Kidney epithelial cell (primary cell): ENCODE data around the gene SASS6. TPM values are rescaled to one million over a fixed set of nuclear protein-coding genes. Genes with fewer than 3 reads are reported as not detected.

Source experiments
- DNase-seq: peaks from one replicate; pipeline ENCODE4 v3.0.0-alpha.2; 2010; ENCODE audit warnings: low read depth
- H3K27me3 ChIP-seq: 2 replicates; pipeline ENCODE4 v1.6.0; 2011; ENCODE audit warnings: low read length; ENCODE audit not compliant: control insufficient read depth, insufficient read depth
- H3K36me3 ChIP-seq: 2 replicates; pipeline ENCODE4 v1.5.1; 2011; ENCODE audit warnings: low read length; ENCODE audit not compliant: control insufficient read depth, insufficient read depth
- H3K4me3 ChIP-seq: 2 replicates; pipeline ENCODE4 v1.5.1; 2011; ENCODE audit warnings: low read depth, mild to moderate bottlenecking, control low read depth, low read length
- CTCF ChIP-seq: IDR thresholded peaks from 2 replicates; pipeline ENCODE4 v1.5.1; 2011; ENCODE audit warnings: mild to moderate bottlenecking, moderate library complexity, low read length, control low read depth, inconsistent platforms; ENCODE audit not compliant: insufficient read depth, poor library complexity, severe bottlenecking
- total RNA-seq: library from RNA; depleted of rRNA; stranded (reverse); fragments of >200 nt; gene quantifications from 2 replicates; pipeline ENCODE4 v1.2.3, GENCODE V29; 2015

SASS6 gene
- total RNA-seq, 1 donor from 2014 or later = 5.3 TPM

GRCh38 chr1:100145116-100145515, 12.4 kb upstream of the SASS6 start:
- no peak for TF ChIP-seq CTCF

DNA sequence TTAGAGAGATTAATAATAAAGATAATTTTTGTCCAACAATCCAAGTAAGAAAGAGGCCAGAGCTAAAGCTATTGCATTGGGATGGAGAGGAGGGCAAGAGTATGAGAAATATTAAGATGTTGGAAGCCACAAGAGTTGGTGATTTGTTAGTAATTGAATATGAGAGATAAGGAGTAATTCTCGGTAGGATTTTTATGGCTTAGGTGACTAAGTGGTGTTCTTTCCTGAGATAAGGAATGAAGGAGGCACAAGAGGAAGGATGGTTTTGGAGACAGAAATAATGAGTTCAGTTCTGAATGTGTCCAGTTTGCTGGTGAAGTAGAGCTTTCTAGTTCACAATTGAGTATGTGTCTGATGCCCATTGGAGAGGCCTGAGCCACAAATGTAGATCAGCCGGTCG, 9.6 kb upstream of the SASS6 start:
- H3K36me3 ChIP-seq = peaks cover 1% of the 10 kb centered on the region

More at GRCh38 chr1:100145116-100145515, 12.4 kb upstream of the SASS6 start:
- H3K27me3 ChIP-seq = no peaks in the 10 kb centered on the region
- DNase-seq = no peak
- no peaks in the 10 kb centered on the region for H3K36me3 ChIP-seq
- no peak overlapping the region for H3K4me3 ChIP-seq

DNA sequence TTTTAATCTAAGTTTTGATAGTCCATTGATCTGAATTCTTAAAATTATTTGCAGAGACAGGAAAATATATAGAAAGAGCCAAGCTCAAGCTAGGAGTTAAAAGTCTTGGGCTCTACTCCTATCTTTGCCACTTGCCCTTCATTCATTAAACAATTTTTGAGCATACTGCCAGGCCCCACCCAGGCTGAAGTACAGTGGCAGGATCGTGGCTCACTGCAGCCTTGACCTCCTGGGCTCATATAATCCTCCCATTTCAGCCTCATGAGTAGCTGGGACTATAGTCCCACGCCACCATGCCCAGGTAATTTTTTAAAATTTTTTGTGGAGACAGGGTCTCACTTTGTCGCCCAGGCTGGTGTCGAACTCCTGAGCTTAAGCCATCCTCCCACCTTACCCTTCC, 8.5 kb upstream of the SASS6 start:
- no peak for TF ChIP-seq CTCF
- Histone ChIP-seq H3K27me3 (no peaks in the 10 kb centered on the region), H3K4me3 (no peak overlapping the region), H3K36me3 (peaks cover 1% of the 10 kb centered on the region)
- DNase-seq = no peak

More for the DNA sequence above, 9.6 kb upstream of the SASS6 start:
- Histone ChIP-seq H3K4me3 (no peak overlapping the region), H3K27me3 (no peaks in the 10 kb centered on the region)
- DNase-seq = no peak
- TF ChIP-seq CTCF = no peak

GRCh38 chr1:100137602-100138001, 4.9 kb upstream of the SASS6 start:
- DNase-seq = no peak
- Histone ChIP-seq H3K36me3 (peaks cover 1% of the 10 kb centered on the region), H3K27me3 (no peaks in the 10 kb centered on the region), H3K4me3 (no peak overlapping the region)
- no peak for TF ChIP-seq CTCF

GRCh38 chr1:100134872-100135271, 2.1 kb upstream of the SASS6 start:
- TF ChIP-seq CTCF = no peak
- Histone ChIP-seq H3K4me3 (no peak overlapping the region), H3K27me3 (no peaks in the 10 kb centered on the region), H3K36me3 (peaks cover 1% of the 10 kb centered on the region)
- no peak for DNase-seq

DNA sequence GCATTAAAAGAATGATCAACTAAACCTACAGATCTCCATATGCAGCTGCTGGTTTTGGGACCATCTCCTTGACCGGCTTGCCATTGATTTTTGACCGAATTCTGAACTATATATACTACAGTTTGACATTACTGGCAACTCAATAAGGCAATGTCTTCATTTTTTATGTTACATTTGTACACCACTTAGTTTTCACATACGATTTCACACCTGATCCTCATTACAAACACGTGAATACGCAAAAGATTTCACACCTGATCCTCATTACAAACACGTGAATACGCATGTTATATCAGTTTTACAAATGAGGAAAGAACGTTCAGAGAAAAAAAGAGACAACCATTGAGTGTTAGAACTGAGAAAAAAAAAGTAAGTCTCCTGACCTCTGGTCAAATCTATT, 1.1 kb downstream of the SASS6 start:
- no peaks in the 10 kb centered on the region for H3K36me3 ChIP-seq
- no peaks in the 10 kb centered on the region for H3K27me3 ChIP-seq
- no peak for DNase-seq
- peak overlapping the region; percentile 78 for H3K4me3 ChIP-seq
- no peak for TF ChIP-seq CTCF
